ENCODE data around the gene TSFM. TPM values are rescaled to one million over a fixed set of nuclear protein-coding genes. Genes with fewer than 3 reads are reported as not detected.
A peak's percentile ranks its signal among the peaks of the same experiment; 100 is the strongest.

Gene TSFM
- total RNA-seq, 1 experiment from 2014 or later, result 58.5 TPM

DNA sequence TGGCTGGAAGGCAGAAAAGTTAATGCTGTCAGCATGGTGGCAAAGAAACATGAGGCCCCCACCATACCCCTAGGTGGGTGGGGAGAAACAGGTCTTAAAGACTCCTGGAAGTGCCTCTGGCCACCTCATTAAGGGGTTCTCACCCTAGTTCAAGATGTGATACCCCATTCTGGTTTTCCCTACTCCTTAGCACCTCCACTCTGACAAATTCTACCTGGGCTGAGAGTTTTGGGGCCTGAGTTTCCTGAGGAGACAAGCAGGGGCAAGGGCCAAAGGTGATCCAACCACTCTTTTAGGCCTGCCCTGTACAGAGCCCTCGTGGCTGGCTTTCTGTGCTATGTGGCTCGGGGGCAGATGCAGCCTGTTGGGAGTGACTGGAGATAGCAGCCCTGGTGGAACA, 43.8 kb downstream of the TSFM start:
- H3K4me1 ChIP-seq (ENCODE audit: insufficient read depth, low read length, poor library complexity, severe bottlenecking), result no peaks in the 10 kb centered on the region
- H3K27ac ChIP-seq (ENCODE audit: low read depth, low read length, poor library complexity, severe bottlenecking), result no peak overlapping the region
- H3K27me3 ChIP-seq (replicated peaks; ENCODE audit: insufficient read depth, low read depth, low read length, poor library complexity), result no peaks in the 10 kb centered on the region
- DNase-seq (ENCODE audit: low spot score), result no peak
- H3K9me3 ChIP-seq (ENCODE audit: low read depth, low read length, poor library complexity, severe bottlenecking), result no peaks in the 10 kb centered on the region
- CTCF ChIA-PET, result no interaction called here
- TF ChIP-seq EZH2 (IDR thresholded peaks at IDR 0.05; ENCODE audit: borderline replicate concordance, low read depth, low read length, poor library complexity, severe bottlenecking), result no peak
- TF ChIP-seq, protein P1, sequence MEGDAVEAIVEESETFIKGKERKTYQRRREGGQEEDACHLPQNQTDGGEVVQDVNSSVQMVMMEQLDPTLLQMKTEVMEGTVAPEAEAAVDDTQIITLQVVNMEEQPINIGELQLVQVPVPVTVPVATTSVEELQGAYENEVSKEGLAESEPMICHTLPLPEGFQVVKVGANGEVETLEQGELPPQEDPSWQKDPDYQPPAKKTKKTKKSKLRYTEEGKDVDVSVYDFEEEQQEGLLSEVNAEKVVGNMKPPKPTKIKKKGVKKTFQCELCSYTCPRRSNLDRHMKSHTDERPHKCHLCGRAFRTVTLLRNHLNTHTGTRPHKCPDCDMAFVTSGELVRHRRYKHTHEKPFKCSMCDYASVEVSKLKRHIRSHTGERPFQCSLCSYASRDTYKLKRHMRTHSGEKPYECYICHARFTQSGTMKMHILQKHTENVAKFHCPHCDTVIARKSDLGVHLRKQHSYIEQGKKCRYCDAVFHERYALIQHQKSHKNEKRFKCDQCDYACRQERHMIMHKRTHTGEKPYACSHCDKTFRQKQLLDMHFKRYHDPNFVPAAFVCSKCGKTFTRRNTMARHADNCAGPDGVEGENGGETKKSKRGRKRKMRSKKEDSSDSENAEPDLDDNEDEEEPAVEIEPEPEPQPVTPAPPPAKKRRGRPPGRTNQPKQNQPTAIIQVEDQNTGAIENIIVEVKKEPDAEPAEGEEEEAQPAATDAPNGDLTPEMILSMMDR (conservative IDR thresholded peaks at IDR 0.05; ENCODE audit: low read depth, low read length), result no peak
- POLR2A ChIA-PET (ENCODE audit: low non-redundant PET), result interaction anchor here (0.5 kb wide), 1 partner anchor 82 kb away, joined by 6 read pairs; the partner anchor contains the start of gene TSPAN31
- H3K36me3 ChIP-seq (ENCODE audit: insufficient read depth, low read length, poor library complexity, severe bottlenecking), result peaks cover 78% of the 10 kb centered on the region
- BruUV-seq (replicated peaks), result no TSS peak
- no peak overlapping the region for H3K4me3 ChIP-seq (ENCODE audit: low read depth, low read length, poor library complexity, severe bottlenecking)
- intact Hi-C loops (cut with micrococcal nuclease; ENCODE audit: unreplicated experiment), result no loop called here

DNA sequence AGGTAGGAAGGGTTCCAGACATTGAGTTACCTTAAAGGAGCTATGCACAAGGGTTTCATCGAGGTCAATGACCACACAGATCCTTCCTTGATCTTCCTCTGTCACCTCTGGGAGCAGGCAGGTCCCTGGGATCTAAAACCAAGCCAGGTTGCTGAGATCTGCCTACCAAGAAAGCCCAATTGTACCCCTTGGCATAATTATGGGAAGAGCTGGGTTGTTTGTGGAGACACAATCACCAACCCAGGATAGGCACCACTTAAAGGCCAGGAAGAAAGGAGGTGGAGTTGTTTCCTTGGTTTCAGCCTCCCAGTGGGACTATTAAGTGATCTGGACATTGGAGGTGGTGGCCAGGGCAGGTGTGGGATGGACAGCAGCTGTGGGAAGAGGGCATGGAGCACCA, 44.4 kb downstream of the TSFM start:
- no peak for DNase-seq (ENCODE audit: low spot score)
- Histone ChIP-seq H3K9me3 (ENCODE audit: low read depth, low read length, poor library complexity, severe bottlenecking) (no peaks in the 10 kb centered on the region), H3K36me3 (ENCODE audit: insufficient read depth, low read length, poor library complexity, severe bottlenecking) (peaks cover 74% of the 10 kb centered on the region), H3K4me3 (ENCODE audit: low read depth, low read length, poor library complexity, severe bottlenecking) (no peak overlapping the region), H3K27ac (ENCODE audit: low read depth, low read length, poor library complexity, severe bottlenecking) (no peak overlapping the region), H3K27me3 (replicated peaks; ENCODE audit: insufficient read depth, low read depth, low read length, poor library complexity) (no peaks in the 10 kb centered on the region), H3K4me1 (ENCODE audit: insufficient read depth, low read length, poor library complexity, severe bottlenecking) (peaks cover 5% of the 10 kb centered on the region)
- ChIA-PET POLR2A (ENCODE audit: low non-redundant PET) (interaction anchor here (0.5 kb wide), 1 partner anchor 82 kb away, joined by 6 read pairs; the partner anchor contains the start of gene TSPAN31), CTCF (no interaction called here)
- BruUV-seq (replicated peaks), result no TSS peak
- intact Hi-C loops (cut with micrococcal nuclease; ENCODE audit: unreplicated experiment), result no loop called here
- TF ChIP-seq, protein P1 (conservative IDR thresholded peaks at IDR 0.05; ENCODE audit: low read depth, low read length), result no peak

DNA sequence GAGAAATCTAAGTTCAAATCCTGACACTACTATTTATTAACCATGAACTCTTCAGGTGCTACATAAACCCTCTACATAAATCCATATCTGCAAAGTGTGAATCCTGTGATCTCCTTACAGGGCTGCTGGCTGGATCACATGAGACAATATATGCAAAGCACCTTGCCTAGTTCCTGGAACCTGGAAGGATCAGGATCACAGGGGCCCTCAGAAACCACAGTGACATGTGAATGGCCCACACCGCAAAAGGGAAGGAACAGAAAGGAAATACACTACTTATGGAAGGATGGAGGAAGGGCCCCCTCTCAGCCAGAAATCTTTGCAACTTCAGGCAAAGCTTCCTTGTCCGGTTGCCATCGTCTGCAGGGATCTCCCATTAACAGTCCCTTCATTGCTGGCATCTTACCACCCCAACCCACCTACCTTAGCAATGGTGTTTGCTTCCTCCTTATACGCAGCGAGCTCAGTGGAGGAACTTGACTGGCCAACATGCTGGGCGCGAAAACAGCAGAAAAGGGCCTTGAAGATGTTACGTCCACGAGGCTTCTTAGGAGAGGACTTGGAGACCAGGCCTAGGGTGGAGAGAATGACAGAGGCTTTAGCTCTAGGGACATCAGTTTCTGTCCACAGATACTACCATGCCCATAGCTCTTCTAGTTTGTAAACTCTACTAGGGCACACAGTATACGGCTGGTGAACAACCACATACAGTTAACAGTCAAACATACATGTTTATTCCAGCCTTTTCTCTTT, 46.6 kb downstream of the TSFM start:
- peaks cover 27% of the 10 kb centered on the region for H3K4me1 ChIP-seq (ENCODE audit: insufficient read depth, low read length, poor library complexity, severe bottlenecking)
- no peak overlapping the region for H3K4me3 ChIP-seq (ENCODE audit: low read depth, low read length, poor library complexity, severe bottlenecking)
- DNase-seq (ENCODE audit: low spot score), result no peak

More for the DNA sequence above, 46.6 kb downstream of the TSFM start:
- Histone ChIP-seq H3K36me3 (ENCODE audit: insufficient read depth, low read length, poor library complexity, severe bottlenecking) (peaks cover 54% of the 10 kb centered on the region), H3K9me3 (ENCODE audit: low read depth, low read length, poor library complexity, severe bottlenecking) (no peaks in the 10 kb centered on the region), H3K27me3 (replicated peaks; ENCODE audit: insufficient read depth, low read depth, low read length, poor library complexity) (no peaks in the 10 kb centered on the region), H3K27ac (ENCODE audit: low read depth, low read length, poor library complexity, severe bottlenecking) (peak overlapping the region; percentile 12)
- intact Hi-C loops (cut with micrococcal nuclease; ENCODE audit: unreplicated experiment), result no loop called here
- TF ChIP-seq EZH2 (IDR thresholded peaks at IDR 0.05; ENCODE audit: borderline replicate concordance, low read depth, low read length, poor library complexity, severe bottlenecking), result no peak
- TF ChIP-seq, protein P1 (conservative IDR thresholded peaks at IDR 0.05; ENCODE audit: low read depth, low read length), result no peak
- POLR2A ChIA-PET (ENCODE audit: low non-redundant PET), result interaction anchor here (0.7 kb wide), 1 partner anchor 22 kb away, joined by 4 read pairs; no protein-coding TSS in a partner anchor
- no TSS peak for BruUV-seq (replicated peaks)
- CTCF ChIA-PET, result interaction anchor here (0.6 kb wide), 1 partner anchor 189 kb away, joined by 3 read pairs; no protein-coding TSS in a partner anchor

Measured in A673 (cell line).